ENCODE results near the gene PDZK1IP1.
"Not testable (repeated sequence)": the region's sequence is repeated elsewhere in the genome, so short reads cannot be mapped to it uniquely, and the experiment has no call there.

PDZK1IP1 gene

GRCh38 chr1:47181095-47181954, 8.5 kb downstream of the PDZK1IP1 start:
- DNase-seq (ENCODE audit: low spot score) = peak; percentile 45

DNA sequence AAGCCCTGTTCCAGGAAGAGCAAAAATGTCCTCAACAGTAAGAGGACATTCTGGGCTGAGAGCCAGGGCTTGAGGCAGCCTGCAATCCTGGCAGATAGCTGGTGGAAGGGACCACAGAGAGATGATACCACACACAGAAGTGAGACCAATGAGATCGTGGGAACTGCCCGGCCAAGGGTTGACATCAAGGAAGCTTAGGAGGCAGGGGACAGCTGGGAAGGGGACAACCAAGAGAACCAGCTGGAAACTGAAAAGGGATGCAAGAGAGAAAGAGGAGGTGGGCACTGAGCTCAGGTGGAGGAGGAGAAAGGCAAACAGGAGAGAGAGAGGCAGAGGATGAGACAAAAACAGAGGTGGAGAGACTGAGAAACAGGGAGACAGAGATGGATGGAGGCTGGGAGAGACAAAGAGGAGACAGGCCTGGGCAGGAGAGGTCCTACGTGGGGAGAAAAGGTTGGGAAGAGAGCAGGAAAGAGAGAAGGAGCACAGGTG, 9.2 kb downstream of the PDZK1IP1 start:
- DNase-seq (ENCODE audit: low spot score) = no peak

DNA sequence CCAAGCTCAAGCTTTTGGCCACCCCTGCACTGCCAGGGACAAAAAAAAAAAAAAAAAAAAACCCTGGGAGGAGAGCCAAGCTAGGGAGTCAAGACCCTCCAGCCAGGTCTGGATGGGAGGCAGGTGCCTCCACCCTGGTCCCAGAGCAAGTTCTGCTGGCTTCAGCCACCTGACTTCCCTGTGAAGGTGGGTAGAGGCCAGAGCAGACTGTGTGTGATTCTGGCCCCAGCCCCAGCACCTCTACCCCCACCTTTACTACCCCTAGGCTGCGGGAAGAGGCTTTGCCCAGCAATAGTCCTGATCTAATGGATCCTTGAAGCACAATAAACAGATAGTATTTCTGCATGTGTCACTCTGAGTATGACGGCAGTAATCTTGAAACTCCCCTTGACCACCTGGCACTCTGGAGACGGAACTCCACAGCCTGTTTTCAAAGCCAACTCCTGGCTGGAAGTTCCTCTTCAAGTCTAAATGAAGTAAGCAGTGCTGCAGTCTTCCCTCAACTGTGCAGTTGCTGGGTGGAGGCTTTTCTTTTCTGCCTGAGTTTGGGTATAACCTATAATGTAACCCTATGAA, 9.8 kb downstream of the PDZK1IP1 start:
- no peak for DNase-seq (ENCODE audit: low spot score)

DNA sequence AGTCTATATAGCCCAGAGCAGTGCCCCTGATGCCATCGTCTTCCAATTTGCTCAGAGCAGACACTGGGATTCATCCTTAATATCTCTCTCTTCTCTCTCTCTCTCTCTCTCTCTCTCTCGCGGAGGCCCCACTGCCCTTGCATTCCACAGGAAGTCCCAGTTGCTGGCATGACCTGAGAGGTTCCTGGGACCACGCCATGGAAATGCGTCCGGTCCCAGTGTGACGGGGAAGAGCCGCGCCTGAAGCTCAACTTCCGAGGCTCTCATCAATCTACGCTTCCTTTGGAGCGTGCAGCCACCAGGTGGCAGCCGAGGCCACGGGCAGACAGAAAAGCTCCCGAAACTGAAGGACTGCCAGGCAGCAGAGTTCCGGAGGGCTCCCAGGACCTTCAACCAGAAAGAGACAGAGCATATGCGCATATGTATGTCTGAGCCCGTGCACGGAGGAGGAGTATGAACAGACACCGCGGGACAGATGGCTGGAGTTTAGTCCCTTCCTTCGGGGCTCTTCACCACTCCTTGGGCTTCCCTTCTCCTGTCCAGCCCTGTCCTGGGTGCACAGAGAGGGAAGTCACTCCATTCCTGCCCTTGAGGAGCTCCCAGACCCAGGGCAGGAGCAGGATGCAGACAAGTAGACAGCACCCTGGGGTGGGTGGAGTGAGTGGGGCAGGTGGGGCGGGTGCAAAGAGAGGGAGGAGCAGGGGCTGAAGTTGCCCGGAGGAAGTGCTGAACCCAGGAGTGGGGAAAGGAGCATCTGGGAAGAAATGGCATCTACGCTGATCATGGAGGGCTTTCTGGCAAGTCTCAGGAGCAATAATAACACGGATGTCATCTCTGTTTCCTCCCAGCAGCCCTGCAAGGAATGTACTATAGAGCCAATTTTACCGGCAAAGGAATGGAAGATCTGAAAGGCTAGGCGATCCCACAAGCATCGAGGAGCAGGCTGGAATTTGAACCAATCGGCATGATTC, 10.5 kb downstream of the PDZK1IP1 start:
- DNase-seq (ENCODE audit: low spot score) = peak; percentile 90

DNA sequence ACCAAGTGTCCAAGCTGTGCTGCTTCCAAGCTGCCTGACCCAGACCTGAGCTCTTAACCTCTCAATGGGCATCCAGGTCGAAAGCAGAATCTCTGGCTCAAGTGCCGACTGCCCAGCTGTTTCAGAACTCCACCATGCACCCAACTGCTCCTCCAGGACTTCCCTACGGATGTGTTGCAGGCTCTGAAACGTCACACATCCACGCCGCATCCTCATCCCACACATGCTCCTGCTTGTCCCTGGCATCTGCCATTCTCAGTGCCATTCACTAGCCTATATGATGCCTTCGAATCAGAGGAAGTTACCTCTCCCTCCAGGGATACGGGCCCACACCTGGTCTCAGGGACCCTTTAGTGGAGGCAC, 11.2 kb downstream of the PDZK1IP1 start:
- no peak for DNase-seq (ENCODE audit: low spot score)

- DNase-seq (ENCODE audit: low spot score) = no peak
Measured at GRCh38 chr1:47178020-47178419, 11.8 kb downstream of the PDZK1IP1 start.

DNA sequence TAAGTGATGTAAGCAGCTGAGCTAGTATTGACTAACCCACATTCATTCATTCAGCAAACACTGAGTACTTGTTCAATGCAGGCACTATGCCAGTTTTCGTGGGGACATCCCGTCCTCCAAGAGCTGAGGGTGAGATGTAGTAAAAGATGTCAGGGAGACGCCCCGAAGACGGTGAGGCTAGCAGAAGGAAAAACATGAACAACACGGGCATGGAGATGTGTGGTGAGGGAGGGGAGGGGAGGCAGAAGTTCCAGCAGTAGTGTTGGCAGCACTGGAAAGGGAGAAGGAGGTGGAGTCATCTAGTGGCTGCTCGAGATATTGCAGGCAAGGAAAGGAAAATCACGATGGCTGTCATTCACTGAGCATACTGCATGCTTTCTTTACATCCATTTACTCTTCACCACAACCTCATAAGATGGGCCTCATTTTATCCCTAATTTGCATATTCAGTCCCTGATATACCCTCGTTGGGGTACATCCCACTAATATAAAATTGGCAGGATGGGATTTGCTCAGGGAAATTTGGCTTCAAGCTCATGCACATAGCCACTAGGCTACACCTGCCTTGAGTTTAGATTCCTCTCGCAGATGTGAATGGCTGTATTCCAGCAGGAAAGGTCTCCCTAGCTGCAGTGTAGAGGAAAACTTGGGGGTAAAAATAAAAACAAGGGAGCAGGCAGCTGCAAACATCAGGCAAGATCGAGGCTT, 14.5 kb downstream of the PDZK1IP1 start:
- peak; percentile 82 for DNase-seq (ENCODE audit: low spot score)

- no peak for DNase-seq (ENCODE audit: low spot score)
Measured at GRCh38 chr1:47174656-47175020, 15.2 kb downstream of the PDZK1IP1 start.

DNA sequence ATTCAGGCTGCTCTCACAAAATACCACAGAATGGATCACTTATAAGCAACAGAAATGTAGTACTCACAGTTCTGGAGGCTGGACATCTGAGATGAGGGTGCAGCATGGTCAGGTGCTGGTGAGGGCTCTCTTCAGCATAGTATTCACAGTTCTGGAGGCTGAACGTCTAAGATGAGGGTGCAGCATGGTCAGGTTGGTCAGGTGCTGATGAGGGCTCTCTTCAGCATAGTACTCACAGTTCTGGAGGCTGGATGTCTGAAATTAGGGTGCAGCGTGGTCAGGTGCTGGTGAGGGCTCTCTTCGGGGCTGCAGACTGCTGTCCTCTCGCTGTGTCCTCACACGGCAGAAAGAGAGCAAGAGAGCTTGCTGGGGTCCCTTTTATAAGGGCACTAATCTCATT, 17.1 kb downstream of the PDZK1IP1 start:
- no peak for DNase-seq (ENCODE audit: low spot score)

- no peak for DNase-seq (ENCODE audit: low spot score)
Measured at GRCh38 chr1:47164552-47164951, 25.3 kb downstream of the PDZK1IP1 start.

DNA sequence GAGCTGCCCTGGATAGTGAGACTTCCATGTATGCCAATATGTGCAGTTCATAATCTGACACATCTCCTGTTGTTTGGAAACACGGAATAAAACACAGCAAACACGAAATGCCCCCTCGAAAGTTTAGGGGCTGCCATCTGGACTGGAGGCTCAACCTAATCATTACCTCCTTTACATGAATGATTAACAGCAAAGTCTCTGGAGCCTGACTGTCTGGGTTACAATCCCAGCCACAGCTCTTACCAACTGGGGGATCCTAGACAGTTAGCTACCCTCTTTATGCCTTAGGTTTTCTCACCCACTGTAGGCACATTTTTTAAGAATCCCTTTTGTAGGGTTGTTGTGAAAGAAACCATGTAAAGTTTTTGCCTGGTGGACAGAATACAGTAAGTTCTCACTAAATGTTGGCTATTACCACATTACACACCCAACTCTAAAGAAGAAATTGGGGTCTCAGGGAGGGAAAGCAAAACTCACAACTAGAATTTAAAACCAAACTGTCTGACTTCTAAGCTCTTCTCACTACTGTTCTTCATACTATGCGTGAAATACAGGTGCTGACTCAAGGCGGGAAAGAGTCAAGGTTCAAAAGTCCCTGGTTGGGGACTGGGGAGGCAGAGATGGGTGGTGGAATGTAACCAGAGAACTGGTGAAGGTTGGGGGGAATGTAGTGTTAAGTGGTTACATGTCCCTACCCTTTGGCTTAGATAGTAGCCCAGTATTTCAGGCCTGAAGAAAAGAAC, 28.4 kb downstream of the PDZK1IP1 start:
- no peak for DNase-seq (ENCODE audit: low spot score)

GRCh38 chr1:47160716-47161115, 29.1 kb downstream of the PDZK1IP1 start:
- DNase-seq (ENCODE audit: low spot score) = no peak

GRCh38 chr1:47157957-47158356, 31.9 kb downstream of the PDZK1IP1 start:
- DNase-seq (ENCODE audit: low spot score) = not testable (repeated sequence)

- not testable (repeated sequence) for DNase-seq (ENCODE audit: low spot score)
Measured at GRCh38 chr1:47156457-47156856, 33.4 kb downstream of the PDZK1IP1 start.

- not testable (repeated sequence) for DNase-seq (ENCODE audit: low spot score)
Measured at GRCh38 chr1:47149162-47149561, 40.7 kb downstream of the PDZK1IP1 start.

DNA sequence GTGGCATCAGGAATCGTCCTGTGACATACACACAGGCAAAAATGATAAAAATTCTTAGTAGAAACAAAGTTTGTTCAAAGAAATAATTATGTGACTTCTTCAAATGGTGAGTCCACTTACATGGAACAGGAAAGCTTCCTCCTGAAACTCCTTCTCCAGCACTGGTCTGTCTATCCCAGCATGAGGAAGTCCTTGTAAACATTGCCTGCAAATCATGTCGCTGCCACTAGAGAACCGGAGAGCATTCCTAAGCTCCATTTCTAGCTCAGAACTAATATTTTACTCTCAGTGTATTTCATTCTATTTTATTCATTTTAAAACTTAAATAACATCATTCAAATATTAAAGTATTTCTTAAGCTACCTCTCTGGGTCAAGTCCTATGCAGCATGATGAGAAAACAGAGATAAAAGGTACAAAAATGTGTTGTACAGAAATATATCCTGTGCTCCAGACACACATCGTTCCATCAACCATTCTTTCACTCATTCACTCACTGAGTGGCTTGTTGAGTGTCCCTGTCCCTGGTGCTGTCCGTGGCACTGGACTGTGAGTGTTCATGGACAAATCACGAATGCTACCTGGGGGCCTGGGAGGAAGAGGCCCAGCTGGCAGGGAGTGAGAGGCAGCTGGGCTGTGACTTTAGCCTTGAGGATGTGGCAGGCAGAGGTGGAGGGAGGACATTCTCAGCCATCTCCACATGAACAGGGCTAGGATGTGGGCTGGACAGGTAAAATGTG, 42.6 kb downstream of the PDZK1IP1 start:
- DNase-seq (ENCODE audit: low spot score) = no peak

- DNase-seq (ENCODE audit: low spot score) = not testable (repeated sequence)
Measured at GRCh38 chr1:47146495-47146894, 43.3 kb downstream of the PDZK1IP1 start.

DNA sequence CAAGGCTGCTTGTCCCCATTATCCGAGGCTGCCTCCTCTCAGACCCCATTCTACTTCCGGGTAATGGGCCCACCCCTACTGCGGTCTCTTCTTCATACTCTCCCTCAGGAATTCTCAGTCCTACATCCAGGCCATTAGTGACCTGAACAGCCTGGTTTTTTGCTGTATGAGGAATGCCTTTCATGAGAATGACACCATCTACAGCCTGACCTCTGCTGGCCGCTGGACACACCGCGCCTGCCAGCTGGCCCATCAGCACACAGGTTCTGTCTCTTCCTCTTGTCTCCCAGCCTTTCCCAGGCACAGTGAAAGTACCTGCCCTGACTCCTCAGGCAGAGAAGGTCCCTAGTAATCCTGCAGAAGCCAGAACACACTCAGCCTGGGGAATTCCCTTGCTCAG, 46.2 kb downstream of the PDZK1IP1 start:
- peak; percentile 44 for DNase-seq (ENCODE audit: low spot score)

- not testable (repeated sequence) for DNase-seq (ENCODE audit: low spot score)
Measured at GRCh38 chr1:47140358-47140757, 49.5 kb downstream of the PDZK1IP1 start.

DNA sequence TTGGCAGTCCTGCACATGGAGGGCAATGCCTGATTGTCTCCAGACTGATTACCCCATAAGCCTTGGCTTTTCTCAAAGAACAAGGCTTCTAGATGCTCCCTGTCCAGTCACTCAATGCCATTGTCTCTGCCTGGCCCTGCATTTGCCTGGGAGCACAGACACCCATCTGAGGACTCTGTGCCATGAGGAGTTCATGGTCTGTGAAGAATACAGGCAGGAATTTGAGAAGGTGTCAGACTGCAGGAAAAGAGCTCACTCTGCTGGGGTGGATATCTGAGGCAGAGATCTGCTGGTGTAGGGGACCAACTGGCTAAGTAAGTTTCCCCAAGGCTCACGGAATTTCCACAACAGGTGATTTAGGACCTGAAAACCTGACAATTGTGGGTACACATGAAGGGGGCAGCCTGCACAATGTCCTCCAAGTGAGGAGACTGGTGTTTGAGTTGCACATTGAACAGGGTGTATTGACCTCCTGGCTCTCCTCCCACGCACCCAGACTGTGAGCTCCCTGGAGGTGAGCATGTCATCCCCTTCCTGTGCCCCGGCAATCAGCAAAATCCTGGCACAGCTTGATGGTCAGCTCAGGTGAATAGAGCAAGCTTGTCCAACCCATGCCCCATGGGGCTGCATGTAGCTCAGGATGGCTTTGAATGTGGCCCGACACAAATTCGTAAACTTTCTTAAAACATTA, 51.8 kb downstream of the PDZK1IP1 start:
- no peak for DNase-seq (ENCODE audit: low spot score)
